PC-9 (cell line): ENCODE measurements around the gene FAM184B. TPM values are rescaled to one million over a fixed set of nuclear protein-coding genes. Genes with fewer than 3 reads are reported as not detected.

Experiments used
- BruUV-seq: library from RNA; stranded (reverse); fragments of 400-500 nt; replicated peaks from 2 replicates; lab custom pipeline; 2021; lab: Mats Ljungman, UMichigan
- CTCF ChIA-PET: fragments of 300-600 bp; sonication (Branson Sonifier 250); formaldehyde crosslinking; loops from one replicate; lab custom pipeline; 2022; ENCODE audit warnings: antibody characterized with exemption; lab: Charles Lee
- POLR2A ChIA-PET: fragments of 300-600 bp; sonication (Branson Sonifier 250); formaldehyde crosslinking; loops from one replicate; lab custom pipeline; 2022; ENCODE audit warnings: antibody characterized with exemption; ENCODE audit not compliant: unreplicated experiment; lab: Charles Lee
- DNase-seq, 2 experiments: peaks; one replicate each; pipeline versions ENCODE4 v3.0.0 to v3.0.0-alpha.2; 2015 to 2022; ENCODE audit warnings: mixed read lengths in 1 of 2
- H2AFZ ChIP-seq: fragments of 200-600 bp; sonication (generic); 2 replicates; pipeline ENCODE4 v1.8.1; 2017; ENCODE audit warnings: antibody characterized with exemption
- H3F3A ChIP-seq: fragments of 200-600 bp; sonication (generic); 2 replicates; pipeline ENCODE4 v1.8.1; 2017; ENCODE audit warnings: antibody characterized with exemption, mild to moderate bottlenecking, low read depth; ENCODE audit not compliant: insufficient read depth
- H3K27ac ChIP-seq: fragments of 200-600 bp; sonication (generic); 2 replicates; pipeline ENCODE4 v1.6.1; 2016; ENCODE audit warnings: mixed run types
- H3K27me3 ChIP-seq: fragments of 200-600 bp; sonication (generic); 2 replicates; pipeline ENCODE4 v1.6.1; 2016; ENCODE audit warnings: low read depth, mixed run types; ENCODE audit not compliant: insufficient read depth
- H3K36me3 ChIP-seq: fragments of 200-600 bp; sonication (generic); 2 replicates; pipeline ENCODE4 v1.6.1; 2016; ENCODE audit warnings: low read depth, mixed run types
- H3K4me1 ChIP-seq: fragments of 200-600 bp; sonication (generic); replicated peaks from 2 replicates; pipeline ENCODE4 v1.6.1; 2016; ENCODE audit warnings: mixed run types; ENCODE audit not compliant: insufficient read depth
- H3K4me2 ChIP-seq: fragments of 200-600 bp; sonication (generic); 2 replicates; pipeline ENCODE4 v1.6.1; 2017; ENCODE audit warnings: mixed run types
- H3K4me3 ChIP-seq: fragments of 200-600 bp; sonication (generic); 2 replicates; pipeline ENCODE4 v1.6.1; 2016; ENCODE audit warnings: mixed run types
- H3K79me2 ChIP-seq: fragments of 200-600 bp; sonication (generic); 2 replicates; pipeline ENCODE4 v1.6.1; 2017; ENCODE audit warnings: low read depth, mixed run types
- H3K9me2 ChIP-seq: fragments of 200-600 bp; sonication (generic); 2 replicates; pipeline ENCODE4 v1.8.1; 2017; ENCODE audit warnings: mild to moderate bottlenecking; ENCODE audit not compliant: insufficient read depth
- H3K9me3 ChIP-seq: fragments of 200-600 bp; sonication (generic); 2 replicates; pipeline ENCODE4 v1.8.1; 2016; ENCODE audit warnings: low read depth; ENCODE audit not compliant: insufficient read depth
- H4K20me1 ChIP-seq: fragments of 200-600 bp; sonication (generic); 2 replicates; pipeline ENCODE4 v1.8.1; 2017; ENCODE audit not compliant: insufficient read depth
- EZH2 ChIP-seq: fragments of 200-600 bp; sonication (generic); IDR thresholded peaks from 2 replicates; pipeline ENCODE4 v1.8.0; 2017; ENCODE audit warnings: antibody characterized with exemption, low read depth
- intact Hi-C: fragments of 100-400 bp; cut with micrococcal nuclease; formaldehyde crosslinking; loops from one replicate; pipeline ENCODE4 v1.10.0; 2022; ENCODE audit not compliant: unreplicated experiment
- total RNA-seq: library from RNA; stranded (reverse); gene quantifications from 2 replicates; pipeline ENCODE4 v1.2.3, GENCODE V29; 2021
- TF ChIP-seq, protein P1 (sequence below): fragments of 200-600 bp; sonication (generic); conservative IDR thresholded peaks from 2 replicates; pipeline ENCODE4 v1.6.1; 2017; ENCODE audit warnings: mixed run types, antibody characterized with exemption, mild to moderate bottlenecking, moderate library complexity

FAM184B gene
- total RNA-seq, 1 experiment from 2014 or later = not detected

DNA sequence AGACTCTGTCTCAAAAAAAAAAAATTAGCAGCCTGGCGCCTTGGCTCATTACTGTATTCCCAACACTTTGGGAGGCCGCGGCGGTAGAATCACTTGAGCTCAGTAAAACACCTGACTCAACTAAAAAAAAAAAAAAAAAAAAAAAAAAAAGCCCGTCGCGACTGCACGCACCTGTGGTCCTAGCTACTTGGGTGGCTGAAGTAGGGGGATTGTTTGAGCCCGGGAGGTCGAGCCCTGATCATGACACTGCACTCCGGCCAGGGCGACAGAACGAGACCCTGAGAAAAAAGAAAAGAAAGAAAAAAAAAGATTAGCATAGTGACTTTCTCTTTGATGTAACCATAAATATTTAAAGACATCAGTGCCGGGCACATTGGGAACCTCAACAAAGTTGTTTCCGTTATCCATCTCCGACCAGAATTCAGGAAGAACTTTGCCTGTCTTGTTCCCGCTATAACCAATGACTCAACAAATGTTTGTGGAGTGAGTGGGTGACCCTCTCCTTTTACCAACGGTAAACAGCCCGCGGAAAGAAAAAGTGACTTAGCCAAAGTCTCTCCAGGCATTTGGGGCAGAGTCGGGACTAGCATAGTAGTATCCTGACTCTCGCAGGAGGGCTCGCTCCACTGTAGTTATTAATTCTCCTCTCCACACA is 167.5 kb downstream of the FAM184B start:
- H3K4me2 ChIP-seq = peak overlapping the region; percentile 80
- no peaks in the 10 kb centered on the region for H3K9me2 ChIP-seq
- H3K79me2 ChIP-seq = peaks cover 35% of the 10 kb centered on the region
- ChIA-PET CTCF (no interaction called here), POLR2A (no interaction called here)
- no peaks in the 10 kb centered on the region for H3K27me3 ChIP-seq
- H3K4me3 ChIP-seq = peak overlapping the region; percentile 72
- H3K27ac ChIP-seq = peak overlapping the region; percentile 51
- peaks cover 5% of the 10 kb centered on the region; the same call in 1 of the 2 replicates for H3F3A ChIP-seq
- peak; percentile 9 to 65 for DNase-seq
- no peak for TF ChIP-seq EZH2
- TF ChIP-seq, protein P1, sequence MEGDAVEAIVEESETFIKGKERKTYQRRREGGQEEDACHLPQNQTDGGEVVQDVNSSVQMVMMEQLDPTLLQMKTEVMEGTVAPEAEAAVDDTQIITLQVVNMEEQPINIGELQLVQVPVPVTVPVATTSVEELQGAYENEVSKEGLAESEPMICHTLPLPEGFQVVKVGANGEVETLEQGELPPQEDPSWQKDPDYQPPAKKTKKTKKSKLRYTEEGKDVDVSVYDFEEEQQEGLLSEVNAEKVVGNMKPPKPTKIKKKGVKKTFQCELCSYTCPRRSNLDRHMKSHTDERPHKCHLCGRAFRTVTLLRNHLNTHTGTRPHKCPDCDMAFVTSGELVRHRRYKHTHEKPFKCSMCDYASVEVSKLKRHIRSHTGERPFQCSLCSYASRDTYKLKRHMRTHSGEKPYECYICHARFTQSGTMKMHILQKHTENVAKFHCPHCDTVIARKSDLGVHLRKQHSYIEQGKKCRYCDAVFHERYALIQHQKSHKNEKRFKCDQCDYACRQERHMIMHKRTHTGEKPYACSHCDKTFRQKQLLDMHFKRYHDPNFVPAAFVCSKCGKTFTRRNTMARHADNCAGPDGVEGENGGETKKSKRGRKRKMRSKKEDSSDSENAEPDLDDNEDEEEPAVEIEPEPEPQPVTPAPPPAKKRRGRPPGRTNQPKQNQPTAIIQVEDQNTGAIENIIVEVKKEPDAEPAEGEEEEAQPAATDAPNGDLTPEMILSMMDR = no peak
- H3K4me1 ChIP-seq = no peaks in the 10 kb centered on the region
- peak overlapping the region; percentile 85 for H2AFZ ChIP-seq
- no peaks in the 10 kb centered on the region for H3K9me3 ChIP-seq
- peaks cover 1% of the 10 kb centered on the region; the same call in 1 of the 2 replicates for H4K20me1 ChIP-seq
- TSS peak; percentile 64 for BruUV-seq
- intact Hi-C loops = loop anchor here (2.0 kb wide), 2 partner anchors 37 to 197 kb away; partner anchors contain the start of genes DCAF16, LAP3 and NCAPG
- H3K36me3 ChIP-seq = no peaks in the 10 kb centered on the region

DNA sequence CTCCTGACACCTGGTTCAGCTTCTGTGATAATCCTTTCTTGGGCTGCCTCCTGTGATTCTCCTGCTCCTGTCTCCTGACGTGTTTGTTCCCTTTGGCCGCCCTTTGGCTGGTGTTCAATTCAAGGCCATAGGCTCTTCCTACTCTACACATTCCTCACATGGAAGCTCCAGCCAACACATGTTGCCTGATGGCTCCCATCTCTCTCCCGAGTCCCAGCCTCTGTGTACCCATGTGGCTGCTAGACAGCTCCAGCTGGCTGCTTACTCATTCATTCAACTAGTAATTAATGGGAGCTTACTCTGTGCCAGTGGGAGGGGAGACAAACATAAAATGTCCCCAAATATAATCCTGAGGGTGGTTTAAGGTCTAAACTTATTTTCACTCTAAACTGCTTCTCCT is 176.2 kb downstream of the FAM184B start:
- DNase-seq = no peak
- Histone ChIP-seq H3K9me2 (no peaks in the 10 kb centered on the region), H3K27ac (no peak overlapping the region), H3K36me3 (peaks cover 5% of the 10 kb centered on the region; the same call in 1 of the 2 replicates), H3K9me3 (no peaks in the 10 kb centered on the region), H3K4me3 (no peak overlapping the region), H3F3A (no peaks in the 10 kb centered on the region), H3K27me3 (no peaks in the 10 kb centered on the region), H3K4me2 (no peak overlapping the region), H3K79me2 (no peaks in the 10 kb centered on the region), H3K4me1 (no peaks in the 10 kb centered on the region), H4K20me1 (no peaks in the 10 kb centered on the region), H2AFZ (no peak overlapping the region)
- intact Hi-C loops = no loop called here
- ChIA-PET CTCF (no interaction called here), POLR2A (no interaction called here)
- TF ChIP-seq, protein P1 = no peak
- TF ChIP-seq EZH2 = no peak
- BruUV-seq = no TSS peak

DNA sequence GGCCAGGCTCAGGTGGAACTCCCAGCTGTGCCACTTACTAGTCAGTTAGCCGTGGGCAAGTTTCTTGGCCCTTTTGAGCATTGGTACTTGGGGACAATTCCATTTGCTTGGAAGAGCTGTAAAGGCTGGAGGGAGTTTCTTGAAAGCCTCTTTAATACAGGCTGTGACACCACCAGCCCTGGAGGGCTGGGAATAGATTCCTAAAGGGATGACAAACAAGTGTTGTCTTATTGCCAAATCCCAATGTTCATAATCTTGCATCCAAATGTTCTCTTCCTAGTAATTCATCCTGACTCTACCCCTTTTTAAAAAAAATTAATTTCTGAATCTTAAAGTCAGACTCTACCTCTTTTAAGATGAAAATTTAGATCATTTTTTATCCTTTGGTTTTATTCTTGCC is 181.6 kb downstream of the FAM184B start:
- no peak for TF ChIP-seq EZH2
- TF ChIP-seq, protein P1 = no peak
- Histone ChIP-seq H3K4me2 (no peak overlapping the region), H3K27ac (no peak overlapping the region), H3K9me2 (no peaks in the 10 kb centered on the region), H2AFZ (no peak overlapping the region), H3F3A (no peaks in the 10 kb centered on the region), H3K79me2 (no peaks in the 10 kb centered on the region), H3K4me3 (no peak overlapping the region), H4K20me1 (no peaks in the 10 kb centered on the region), H3K9me3 (no peaks in the 10 kb centered on the region), H3K27me3 (no peaks in the 10 kb centered on the region), H3K36me3 (no peaks in the 10 kb centered on the region; the same call in 1 of the 2 replicates), H3K4me1 (no peaks in the 10 kb centered on the region)
- POLR2A ChIA-PET = no interaction called here
- no TSS peak for BruUV-seq
- CTCF ChIA-PET = no interaction called here
- DNase-seq = no peak
- intact Hi-C loops = no loop called here
